Stimulated activated CD8-positive, alpha-beta memory T cell treated with anti-CD3 and anti-CD28 coated beads, Interleukin-7, amount 100 ng/mL, for 24 hours (primary cell): ENCODE results near the gene CENPB.

Source experiments
- DNase-seq: peaks from one replicate; pipeline ENCODE4 v3.0.0-alpha.2; 2020; ENCODE audit warnings: low read depth

Gene CENPB

GRCh38 chr20:3748073-3748472 lies 38.5 kb downstream of the CENPB start:
- no peak for DNase-seq

- DNase-seq: no peak
Observed at GRCh38 chr20:3747471-3747870, 39.1 kb downstream of the CENPB start.

GRCh38 chr20:3745686-3746173 lies 40.8 kb downstream of the CENPB start:
- DNase-seq: no peak

GRCh38 chr20:3744806-3745685 lies 41.5 kb downstream of the CENPB start:
- peak; percentile 38 for DNase-seq

- DNase-seq: no peak
Observed at GRCh38 chr20:3744037-3744436, 42.5 kb downstream of the CENPB start.

- no peak for DNase-seq
Observed at GRCh38 chr20:3743251-3743650, 43.3 kb downstream of the CENPB start.

GRCh38 chr20:3741836-3742458 lies 44.6 kb downstream of the CENPB start:
- no peak for DNase-seq

- no peak for DNase-seq
Observed at GRCh38 chr20:3740615-3741301, 45.8 kb downstream of the CENPB start.

GRCh38 chr20:3739926-3740451 lies 46.6 kb downstream of the CENPB start:
- DNase-seq: no peak

GRCh38 chr20:3739054-3739925 lies 47.2 kb downstream of the CENPB start:
- DNase-seq: no peak

GRCh38 chr20:3738111-3739053 lies 48.2 kb downstream of the CENPB start:
- DNase-seq: no peak

GRCh38 chr20:3735768-3736167 lies 50.8 kb downstream of the CENPB start:
- DNase-seq: no peak

- no peak for DNase-seq
Observed at GRCh38 chr20:3734111-3734843, 52.3 kb downstream of the CENPB start.
